Activated T-cell treated with anti-CD3 and anti-CD28 coated beads, Interleukin-2, amount 50 U/mL, for 24 hours (primary cell): ENCODE results near the gene ZHX3.
"Not testable (repeated sequence)": the region's sequence is repeated elsewhere in the genome, so short reads cannot be mapped to it uniquely, and the experiment has no call there.

Experiments
- DNase-seq: peaks from one replicate; pipeline ENCODE4 v3.0.0-alpha.2; 2020
- H3K27ac Mint-ChIP-seq: 2 replicates; pipeline ENCODE4 v1.8.0; 2020; ENCODE audit warnings: mild to moderate bottlenecking, mixed read lengths
- H3K27me3 Mint-ChIP-seq: 2 replicates; pipeline ENCODE4 v1.8.0; 2020; ENCODE audit warnings: mixed read lengths
- H3K36me3 Mint-ChIP-seq: 2 replicates; pipeline ENCODE4 v1.8.0; 2020; ENCODE audit warnings: low read depth, mixed read lengths
- H3K4me1 Mint-ChIP-seq: 2 replicates; pipeline ENCODE4 v1.8.0; 2020; ENCODE audit warnings: low read depth, mixed read lengths
- H3K4me3 Mint-ChIP-seq: 2 replicates; pipeline ENCODE4 v1.8.0; 2020; ENCODE audit warnings: mild to moderate bottlenecking, moderate library complexity, mixed read lengths
- H3K9me3 Mint-ChIP-seq: 2 replicates; pipeline ENCODE4 v1.8.0; 2020; ENCODE audit warnings: mixed read lengths

The ZHX3 gene

DNA sequence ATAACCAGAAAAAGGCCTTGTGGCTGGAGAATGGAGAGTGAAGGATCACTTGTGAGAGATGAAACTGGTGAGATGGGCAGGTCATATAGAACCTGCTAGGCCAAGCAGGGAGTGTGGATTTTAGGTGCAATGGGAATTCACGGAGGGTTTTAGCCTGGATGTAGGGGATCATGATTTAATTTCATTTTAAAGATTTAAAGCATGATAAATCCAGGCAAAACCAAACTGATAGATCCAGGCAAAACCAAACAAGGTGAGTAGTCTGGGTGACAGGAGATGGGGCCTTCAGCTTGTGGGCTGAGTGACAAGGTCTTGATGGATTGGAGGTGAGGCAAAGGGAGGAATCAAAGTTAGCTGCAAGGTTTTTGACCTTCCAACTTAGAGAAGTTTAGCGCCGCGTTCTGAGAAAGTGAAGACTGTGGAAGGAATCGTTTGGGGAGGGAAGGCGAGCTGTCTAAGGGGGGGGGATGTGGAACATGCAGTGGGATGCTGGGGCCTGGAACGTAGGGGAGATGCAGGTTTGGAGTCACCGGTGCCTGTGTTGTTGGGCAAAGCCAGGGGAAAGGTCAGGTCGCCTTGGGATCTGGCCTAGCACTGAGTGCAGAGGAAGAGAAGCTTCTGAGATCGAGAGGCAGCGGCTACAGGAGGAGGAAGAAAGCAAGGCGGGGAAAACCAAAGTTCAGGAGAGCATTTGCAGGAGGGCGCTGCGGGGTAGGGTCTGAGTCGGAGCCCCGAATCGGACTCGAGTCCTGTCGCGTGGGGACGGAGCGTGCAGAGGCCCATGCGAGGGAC lies 181.4 kb downstream of the ZHX3 start:
- Mint-ChIP-seq H3K27me3 (no peaks in the 10 kb centered on the region), H3K36me3 (peaks cover 29% of the 10 kb centered on the region), H3K27ac (peak overlapping the region; percentile 87)

GRCh38 chr20:41135187-41135887 lies 182.2 kb downstream of the ZHX3 start:
- H3K4me3 Mint-ChIP-seq, result peak overlapping the region; percentile 71
- H3K27me3 Mint-ChIP-seq, result no peaks in the 10 kb centered on the region
- H3K36me3 Mint-ChIP-seq, result peaks cover 22% of the 10 kb centered on the region
- H3K27ac Mint-ChIP-seq, result peak overlapping the region; percentile 87
- no peaks in the 10 kb centered on the region for H3K9me3 Mint-ChIP-seq
- peaks cover 63% of the 10 kb centered on the region for H3K4me1 Mint-ChIP-seq
- DNase-seq, result peak; percentile 74

More for the DNA sequence above, 181.4 kb downstream of the ZHX3 start:
- no peak for DNase-seq
- Mint-ChIP-seq H3K9me3 (no peaks in the 10 kb centered on the region), H3K4me1 (peaks cover 66% of the 10 kb centered on the region), H3K4me3 (peak overlapping the region; percentile 71)

DNA sequence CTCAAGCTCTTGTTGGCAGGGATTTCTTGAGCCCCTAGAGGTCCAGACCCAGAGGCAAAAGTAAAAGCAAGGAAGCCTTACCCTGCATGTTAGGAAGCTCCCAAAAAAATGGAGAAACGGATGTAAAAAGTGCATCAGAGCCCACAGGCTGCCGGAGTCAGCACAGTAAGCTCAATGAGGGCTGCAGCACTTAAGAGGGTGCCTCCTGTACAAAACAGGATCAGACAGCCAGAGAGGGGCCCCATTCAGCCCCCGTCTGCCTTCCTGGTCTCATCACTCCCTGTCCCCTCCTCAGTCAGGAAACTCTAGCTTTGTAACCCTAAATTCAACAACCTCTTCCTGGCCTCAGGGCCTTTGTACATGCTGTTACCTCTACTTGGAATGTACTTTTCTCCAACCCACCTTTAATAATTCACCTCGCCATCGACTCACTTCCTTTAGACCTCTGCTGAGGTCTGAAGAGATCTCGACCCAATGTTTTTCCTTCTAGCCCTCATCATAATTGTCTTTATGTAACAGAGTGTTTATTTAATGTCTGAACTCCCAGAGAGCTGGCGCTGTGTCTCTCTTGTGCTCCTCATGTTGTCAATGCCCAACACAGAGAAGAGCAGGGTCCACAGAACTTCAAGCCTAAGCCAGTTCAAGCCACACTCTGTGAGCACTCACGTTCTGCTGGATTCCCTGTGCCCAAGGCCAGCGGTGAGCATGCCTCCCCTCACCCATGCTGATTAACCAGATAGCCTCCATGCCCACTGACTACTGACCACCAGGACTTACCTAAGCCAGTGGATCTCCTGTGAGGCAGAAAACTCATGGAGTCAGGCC lies 183.0 kb downstream of the ZHX3 start:
- no peak for DNase-seq
- no peak overlapping the region for H3K4me3 Mint-ChIP-seq
- H3K36me3 Mint-ChIP-seq, result peaks cover 15% of the 10 kb centered on the region
- peaks cover 57% of the 10 kb centered on the region for H3K4me1 Mint-ChIP-seq
- H3K27ac Mint-ChIP-seq, result peak overlapping the region; percentile 54
- H3K27me3 Mint-ChIP-seq, result no peaks in the 10 kb centered on the region
- no peaks in the 10 kb centered on the region for H3K9me3 Mint-ChIP-seq

DNA sequence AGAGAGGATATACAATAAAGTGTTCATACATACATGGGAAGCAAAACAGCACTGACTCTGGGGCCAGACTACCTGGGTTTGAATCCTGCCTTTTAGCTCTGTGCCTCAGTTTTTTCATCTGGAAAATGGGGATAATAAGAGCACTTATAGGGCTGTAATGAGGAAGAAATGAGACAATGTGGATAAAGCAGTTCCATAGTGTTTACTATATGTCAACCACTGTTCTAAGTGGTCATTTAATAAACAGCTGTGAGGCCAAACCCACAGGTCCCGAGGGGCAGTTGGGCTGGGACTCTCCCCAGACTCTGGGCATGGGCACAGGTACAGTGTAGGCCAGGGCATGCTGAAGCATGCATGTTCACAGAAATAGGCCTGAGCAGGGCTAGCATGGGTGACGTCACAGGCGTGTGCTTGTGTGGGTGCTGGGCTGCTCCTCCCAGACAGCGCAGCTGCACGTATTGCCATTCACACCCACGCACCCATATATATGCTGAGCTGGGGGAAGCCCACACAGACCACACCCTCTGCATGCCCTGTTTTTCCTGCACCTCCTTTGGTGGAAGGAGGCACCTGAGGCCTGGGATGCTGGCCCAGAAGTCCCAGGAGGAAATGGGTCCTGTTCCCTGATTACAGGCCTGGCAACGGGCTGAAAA lies 183.7 kb downstream of the ZHX3 start:
- peak overlapping the region; percentile 42 for H3K27ac Mint-ChIP-seq
- H3K9me3 Mint-ChIP-seq, result no peaks in the 10 kb centered on the region
- H3K4me1 Mint-ChIP-seq, result peaks cover 50% of the 10 kb centered on the region
- peaks cover 11% of the 10 kb centered on the region for H3K36me3 Mint-ChIP-seq
- no peaks in the 10 kb centered on the region for H3K27me3 Mint-ChIP-seq
- H3K4me3 Mint-ChIP-seq, result no peak overlapping the region
- peak; percentile 66 for DNase-seq

GRCh38 chr20:41132388-41132775 lies 185.1 kb downstream of the ZHX3 start:
- not testable (repeated sequence) for DNase-seq, H3K27me3 Mint-ChIP-seq, H3K4me3 Mint-ChIP-seq, H3K9me3 Mint-ChIP-seq, H3K27ac Mint-ChIP-seq
- H3K4me1 Mint-ChIP-seq, result peaks cover 48% of the 10 kb centered on the region
- H3K36me3 Mint-ChIP-seq, result peaks cover 10% of the 10 kb centered on the region

DNA sequence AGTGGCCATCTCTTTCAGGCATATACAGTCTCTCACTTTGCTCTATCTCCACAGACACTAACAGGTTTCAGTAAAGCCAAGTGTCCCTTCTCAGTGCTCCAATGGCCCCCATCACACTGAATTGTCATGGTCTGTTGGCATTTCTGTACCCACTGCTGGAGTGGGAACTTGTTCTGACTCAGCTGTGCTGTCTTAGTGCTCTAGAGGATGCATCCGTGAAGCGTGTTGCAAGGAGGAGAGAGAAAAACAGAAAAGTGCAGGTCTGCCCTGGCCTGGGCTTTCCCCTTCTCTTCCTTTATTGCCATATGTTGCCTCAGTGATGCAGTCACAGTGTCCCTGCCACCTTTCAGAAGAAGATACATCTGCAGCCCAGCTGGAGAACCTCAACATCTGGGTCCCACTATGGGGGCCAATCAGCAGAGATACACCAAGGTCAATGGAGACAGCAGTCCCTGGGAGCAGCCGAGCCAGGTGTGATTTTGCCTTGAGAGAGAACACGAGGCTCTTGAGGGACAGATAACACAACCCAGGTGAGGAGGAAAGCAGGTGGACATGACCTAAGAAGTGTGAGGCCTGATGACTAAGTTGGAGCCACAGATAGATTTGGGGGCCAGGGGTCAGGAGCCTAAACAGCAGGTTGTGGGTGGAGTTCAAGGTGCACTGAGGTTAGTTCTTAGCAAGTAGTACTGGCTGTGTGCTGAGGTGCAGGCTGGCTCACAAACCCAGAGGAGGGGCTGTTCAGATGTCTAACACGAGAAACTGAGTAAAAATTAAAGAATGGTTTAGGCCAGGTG lies 185.7 kb downstream of the ZHX3 start:
- peak overlapping the region; percentile 4 for H3K27ac Mint-ChIP-seq
- H3K36me3 Mint-ChIP-seq, result peaks cover 15% of the 10 kb centered on the region
- H3K4me3 Mint-ChIP-seq, result no peak overlapping the region
- H3K9me3 Mint-ChIP-seq, result peaks cover 2% of the 10 kb centered on the region
- no peak for DNase-seq
- peaks cover 48% of the 10 kb centered on the region for H3K4me1 Mint-ChIP-seq
- H3K27me3 Mint-ChIP-seq, result no peaks in the 10 kb centered on the region
